SK-N-SH treated with all-trans-retinoic acid at 6 μM for 48 hours (cell line): ENCODE data around the gene IFNA2.
"Not testable (repeated sequence)": the region's sequence is repeated elsewhere in the genome, so short reads cannot be mapped to it uniquely, and the experiment has no call there.

Source experiments
- ATAC-seq: fragments of 200-7000 bp; cut with Tn5 transposase; 3 replicates; pipeline ENCODE4 v1.9.1; 2020; ENCODE audit warnings: mild to moderate bottlenecking, moderate library complexity
- ARNTL ChIP-seq: fragments of 450-650 bp; formaldehyde crosslinking; IDR thresholded peaks from 2 replicates; pipeline ENCODE4 v1.5.0; 2020; ENCODE audit warnings: low read depth, mild to moderate bottlenecking, moderate library complexity, borderline replicate concordance
- CREB5 ChIP-seq: fragments of 250-450 bp; sonication (Bioruptor Pico); IDR thresholded peaks from 2 replicates; pipeline ENCODE4 v1.5.1; 2020; ENCODE audit warnings: low read depth, mild to moderate bottlenecking, moderate library complexity
- CSDC2 ChIP-seq: fragments of 250-450 bp; sonication (Bioruptor Pico); IDR thresholded peaks from 2 replicates; pipeline ENCODE4 v1.5.0; 2020; ENCODE audit warnings: mild to moderate bottlenecking, moderate library complexity
- ESRRG ChIP-seq: fragments of 250-450 bp; sonication (Bioruptor Pico); IDR thresholded peaks from 2 replicates; pipeline ENCODE4 v1.6.1; 2021; ENCODE audit warnings: mild to moderate bottlenecking
- RARB ChIP-seq: fragments of 250-450 bp; sonication (Bioruptor Pico); IDR thresholded peaks from 2 replicates; pipeline ENCODE4 v1.8.0; 2021; ENCODE audit warnings: mild to moderate bottlenecking, moderate library complexity
- TCF4 ChIP-seq: fragments of 250-450 bp; sonication (Bioruptor Pico); IDR thresholded peaks from 2 replicates; pipeline ENCODE4 v1.8.0; 2021; ENCODE audit warnings: mild to moderate bottlenecking, moderate library complexity, borderline replicate concordance
- TOX ChIP-seq: fragments of 250-450 bp; sonication (Bioruptor Pico); IDR thresholded peaks from 2 replicates; pipeline ENCODE4 v1.8.0; 2021; ENCODE audit warnings: mild to moderate bottlenecking, moderate library complexity, borderline replicate concordance
- ZC3H10 ChIP-seq: fragments of 250-450 bp; sonication (Bioruptor Pico); IDR thresholded peaks from 2 replicates; pipeline ENCODE4 v1.5.1; 2021; ENCODE audit warnings: mild to moderate bottlenecking, moderate library complexity
- ZFP3 ChIP-seq: fragments of 250-450 bp; sonication (Bioruptor Pico); IDR thresholded peaks from 2 replicates; pipeline ENCODE4 v1.5.0; 2020; ENCODE audit warnings: mild to moderate bottlenecking, moderate library complexity
- ZFP30 ChIP-seq: fragments of 450-650 bp; formaldehyde crosslinking; IDR thresholded peaks from 2 replicates; pipeline ENCODE4 v1.5.0; 2022; ENCODE audit warnings: mild to moderate bottlenecking, moderate library complexity
- ZNF565 ChIP-seq: fragments of 450-650 bp; formaldehyde crosslinking; conservative IDR thresholded peaks from 2 replicates; pipeline ENCODE4 v1.5.0; 2020; ENCODE audit warnings: low read depth, mild to moderate bottlenecking, moderate library complexity
- ZNF70 ChIP-seq: fragments of 450-650 bp; formaldehyde crosslinking; IDR thresholded peaks from 2 replicates; pipeline ENCODE4 v1.5.0; 2020; ENCODE audit warnings: mild to moderate bottlenecking, moderate library complexity
- ZNF8 ChIP-seq: fragments of 450-650 bp; formaldehyde crosslinking; IDR thresholded peaks from 2 replicates; pipeline ENCODE4 v1.5.0; 2020; ENCODE audit warnings: mild to moderate bottlenecking, moderate library complexity
- TF ChIP-seq, protein P1 (sequence below): fragments of 250-450 bp; sonication (Bioruptor Pico); IDR thresholded peaks from 2 replicates; pipeline ENCODE4 v1.5.0; 2020; ENCODE audit warnings: mild to moderate bottlenecking, moderate library complexity
- TF ChIP-seq, protein P2 (sequence below): fragments of 250-450 bp; sonication (Bioruptor Pico); IDR thresholded peaks from 2 replicates; pipeline ENCODE4 v1.8.0; 2021; ENCODE audit warnings: low read depth, mild to moderate bottlenecking, moderate library complexity, borderline replicate concordance

The IFNA2 gene

GRCh38 chr9:21381448-21382339 lies 3.5 kb downstream of the IFNA2 start (continued):
- TF ChIP-seq, protein P1, sequence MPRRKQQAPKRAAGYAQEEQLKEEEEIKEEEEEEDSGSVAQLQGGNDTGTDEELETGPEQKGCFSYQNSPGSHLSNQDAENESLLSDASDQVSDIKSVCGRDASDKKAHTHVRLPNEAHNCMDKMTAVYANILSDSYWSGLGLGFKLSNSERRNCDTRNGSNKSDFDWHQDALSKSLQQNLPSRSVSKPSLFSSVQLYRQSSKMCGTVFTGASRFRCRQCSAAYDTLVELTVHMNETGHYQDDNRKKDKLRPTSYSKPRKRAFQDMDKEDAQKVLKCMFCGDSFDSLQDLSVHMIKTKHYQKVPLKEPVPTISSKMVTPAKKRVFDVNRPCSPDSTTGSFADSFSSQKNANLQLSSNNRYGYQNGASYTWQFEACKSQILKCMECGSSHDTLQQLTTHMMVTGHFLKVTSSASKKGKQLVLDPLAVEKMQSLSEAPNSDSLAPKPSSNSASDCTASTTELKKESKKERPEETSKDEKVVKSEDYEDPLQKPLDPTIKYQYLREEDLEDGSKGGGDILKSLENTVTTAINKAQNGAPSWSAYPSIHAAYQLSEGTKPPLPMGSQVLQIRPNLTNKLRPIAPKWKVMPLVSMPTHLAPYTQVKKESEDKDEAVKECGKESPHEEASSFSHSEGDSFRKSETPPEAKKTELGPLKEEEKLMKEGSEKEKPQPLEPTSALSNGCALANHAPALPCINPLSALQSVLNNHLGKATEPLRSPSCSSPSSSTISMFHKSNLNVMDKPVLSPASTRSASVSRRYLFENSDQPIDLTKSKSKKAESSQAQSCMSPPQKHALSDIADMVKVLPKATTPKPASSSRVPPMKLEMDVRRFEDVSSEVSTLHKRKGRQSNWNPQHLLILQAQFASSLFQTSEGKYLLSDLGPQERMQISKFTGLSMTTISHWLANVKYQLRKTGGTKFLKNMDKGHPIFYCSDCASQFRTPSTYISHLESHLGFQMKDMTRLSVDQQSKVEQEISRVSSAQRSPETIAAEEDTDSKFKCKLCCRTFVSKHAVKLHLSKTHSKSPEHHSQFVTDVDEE (CRISPR knock-in tag), result no peak
- TF ChIP-seq ZNF8 (CRISPR knock-in tag), result no peak
- no peak for TF ChIP-seq ZC3H10 (CRISPR knock-in tag)
- TF ChIP-seq, all 23 proteins: peak for 0

- not testable (repeated sequence) for ATAC-seq
Observed at GRCh38 chr9:21371467-21371866, 13.7 kb downstream of the IFNA2 start.

DNA sequence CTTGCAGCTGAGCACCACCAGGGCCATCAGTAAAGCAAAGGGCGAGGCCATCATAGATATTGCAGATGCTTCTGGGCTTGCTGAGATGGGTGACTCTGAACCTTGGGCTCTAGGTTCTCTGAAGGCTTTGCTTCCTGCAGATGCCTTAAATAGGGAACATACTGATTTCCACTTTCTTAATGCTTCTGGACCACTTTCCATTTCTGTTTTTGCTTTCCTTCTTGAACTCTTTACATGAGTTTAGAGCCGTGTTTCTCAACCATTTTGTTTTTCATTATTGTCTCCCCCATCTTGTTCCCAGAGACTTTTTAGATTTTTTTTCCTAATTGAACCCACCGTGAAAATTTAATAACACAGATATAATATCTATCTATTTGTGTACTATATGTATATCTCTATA lies 17.2 kb downstream of the IFNA2 start, which contains the start of gene IFNA13:
Gene IFNA13 (minus strand): TSS at position 101 of the 400 bp plus-strand sequence. CDS start 47 bp downstream, at position 54.
- no peak for ATAC-seq
- TF ChIP-seq TOX (no peak), CSDC2 (CRISPR knock-in tag) (no peak)
- TF ChIP-seq, protein P1 (CRISPR knock-in tag), result no peak

GRCh38 chr9:21367169-21367568 lies 18.0 kb downstream of the IFNA2 start:
- not testable (repeated sequence) for ATAC-seq

- TF ChIP-seq, protein P1 (CRISPR knock-in tag), result no peak
- TF ChIP-seq ZNF8 (CRISPR knock-in tag) (no peak), ZFP30 (CRISPR knock-in tag) (no peak), ARNTL (CRISPR knock-in tag) (no peak), ZNF70 (no peak), ZFP3 (CRISPR knock-in tag) (no peak), ESRRG (no peak), TOX (no peak), RARB (no peak), ZNF565 (CRISPR knock-in tag) (no peak), CSDC2 (CRISPR knock-in tag) (no peak), TCF4 (CRISPR knock-in tag) (no peak), CREB5 (CRISPR knock-in tag) (no peak)
- TF ChIP-seq, protein P2, sequence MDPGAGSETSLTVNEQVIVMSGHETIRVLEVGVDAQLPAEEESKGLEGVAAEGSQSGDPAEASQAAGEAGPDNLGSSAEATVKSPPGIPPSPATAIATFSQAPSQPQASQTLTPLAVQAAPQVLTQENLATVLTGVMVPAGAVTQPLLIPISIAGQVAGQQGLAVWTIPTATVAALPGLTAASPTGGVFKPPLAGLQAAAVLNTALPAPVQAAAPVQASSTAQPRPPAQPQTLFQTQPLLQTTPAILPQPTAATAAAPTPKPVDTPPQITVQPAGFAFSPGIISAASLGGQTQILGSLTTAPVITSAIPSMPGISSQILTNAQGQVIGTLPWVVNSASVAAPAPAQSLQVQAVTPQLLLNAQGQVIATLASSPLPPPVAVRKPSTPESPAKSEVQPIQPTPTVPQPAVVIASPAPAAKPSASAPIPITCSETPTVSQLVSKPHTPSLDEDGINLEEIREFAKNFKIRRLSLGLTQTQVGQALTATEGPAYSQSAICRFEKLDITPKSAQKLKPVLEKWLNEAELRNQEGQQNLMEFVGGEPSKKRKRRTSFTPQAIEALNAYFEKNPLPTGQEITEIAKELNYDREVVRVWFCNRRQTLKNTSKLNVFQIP (CRISPR knock-in tag), result no peak
- ATAC-seq, result no peak
Observed at GRCh38 chr9:21362287-21362686, 22.9 kb downstream of the IFNA2 start.
